A549 (cell line): ENCODE results near the gene CXCL6.

Source experiments
- CBX2 ChIP-seq: fragments of 200-600 bp; sonication (generic); IDR thresholded peaks from 2 replicates; pipeline ENCODE4 v1.6.1; 2016; ENCODE audit warnings: low read depth, mild to moderate bottlenecking, borderline replicate concordance
- CTCF ChIP-seq: fragments of >200 bp; sonication (Bioruptor Twin); formaldehyde crosslinking; IDR thresholded peaks from 3 replicates; pipeline ENCODE4 v1.5.1; 2016
- EHF ChIP-seq: fragments of 250-450 bp; sonication (Bioruptor Pico); IDR thresholded peaks from 2 replicates; pipeline ENCODE4 v1.5.0; 2020; ENCODE audit warnings: mild to moderate bottlenecking
- EHMT2 ChIP-seq: fragments of 200-600 bp; sonication (generic); IDR thresholded peaks from 2 replicates; pipeline ENCODE4 v1.6.1; 2016; ENCODE audit warnings: antibody characterized with exemption, low read depth, mild to moderate bottlenecking, moderate library complexity
- ELK1 ChIP-seq: fragments of 150-350 bp; IDR thresholded peaks from 2 replicates; pipeline ENCODE4 v1.6.1; 2014; ENCODE audit warnings: low read depth, mild to moderate bottlenecking, low read length
- HDAC2 ChIP-seq: fragments of 200-600 bp; sonication (generic); IDR thresholded peaks from 2 replicates; pipeline ENCODE4 v1.6.1; 2016
- JUN ChIP-seq, 2 experiments: fragments of >200 bp; sonication (Bioruptor Twin); formaldehyde crosslinking; IDR thresholded peaks; 2 replicates in 1 of 2; 3 replicates in 1 of 2; pipeline ENCODE4 v1.6.1; 2016 to 2017
- MAX ChIP-seq: IDR thresholded peaks from 2 replicates; pipeline ENCODE4 v1.6.1; 2012
- PHF8 ChIP-seq: fragments of 200-600 bp; sonication (generic); IDR thresholded peaks from 2 replicates; pipeline ENCODE4 v1.6.1; 2016; ENCODE audit warnings: low read depth, mild to moderate bottlenecking, antibody characterized with exemption, moderate library complexity, borderline replicate concordance
- POLR2A ChIP-seq: IDR thresholded peaks from 2 replicates; pipeline ENCODE4 v1.6.1; 2012; ENCODE audit warnings: mild to moderate bottlenecking, low read length
- RAD21 ChIP-seq, 2 experiments: fragments of >200 bp in 1 of 2; sonication (Bioruptor Twin) in 1 of 2; formaldehyde crosslinking in 1 of 2; IDR thresholded peaks in 1 of 2; conservative IDR thresholded peaks in 1 of 2; 2 replicates in 1 of 2; 3 replicates in 1 of 2; pipeline ENCODE4 v1.6.1; 2012 to 2018; ENCODE audit warnings: inconsistent platforms in 1 of 2
- RCOR1 ChIP-seq: fragments of 150-350 bp; IDR thresholded peaks from 2 replicates; pipeline ENCODE4 v1.6.1; 2014; ENCODE audit warnings: antibody characterized with exemption, low read length, low read depth
- REST ChIP-seq: fragments of 200-600 bp; sonication (generic); IDR thresholded peaks from 2 replicates; pipeline ENCODE4 v1.6.1; 2016; ENCODE audit warnings: antibody characterized with exemption, mild to moderate bottlenecking, moderate library complexity
- RFX5 ChIP-seq: fragments of 450-650 bp; IDR thresholded peaks from 2 replicates; pipeline ENCODE4 v1.7.1; 2014; ENCODE audit warnings: antibody characterized with exemption, mild to moderate bottlenecking, moderate library complexity

GRCh38 chr4:73823760-73824159 is 12.7 kb upstream of the CXCL6 start:
- no peak for TF ChIP-seq CTCF
- no peak for TF ChIP-seq JUN (IDR thresholded peaks at IDR 0.05)
- TF ChIP-seq HDAC2, result no peak
- TF ChIP-seq ELK1, result no peak
- TF ChIP-seq PHF8, result no peak
- TF ChIP-seq EHF (CRISPR knock-in tag), result no peak
- no peak for TF ChIP-seq RAD21 (conservative IDR thresholded peaks at IDR 0.05 in 1 of 2, IDR thresholded peaks at IDR 0.05 in 1 of 2)
- TF ChIP-seq RCOR1, result no peak
- TF ChIP-seq RFX5, result no peak
- TF ChIP-seq EHMT2, result no peak
- TF ChIP-seq REST, result no peak
- no peak for TF ChIP-seq POLR2A
- no peak for TF ChIP-seq MAX
- TF ChIP-seq CBX2, result no peak
